Measurements from ENCODE around the gene LRP2.

LRP2 gene

GRCh38 chr2:169173876-169174275, 188.5 kb downstream of the LRP2 start:
- H3K27me3 ChIP-seq (ENCODE audit: insufficient read depth, low read depth), result no peaks in the 10 kb centered on the region
- TF ChIP-seq CTCF (conservative IDR thresholded peaks at IDR 0.05; ENCODE audit: low read depth, low read length), result no peak

GRCh38 chr2:169172914-169173313, 189.4 kb downstream of the LRP2 start:
- Histone ChIP-seq H3K27me3 (ENCODE audit: insufficient read depth, low read depth) (no peaks in the 10 kb centered on the region), H3K4me2 (no peak overlapping the region), H3K36me3 (ENCODE audit: insufficient read depth) (no peaks in the 10 kb centered on the region), H3K27ac (no peak overlapping the region), H4K20me1 (ENCODE audit: insufficient read depth) (no peaks in the 10 kb centered on the region), H3K79me2 (ENCODE audit: insufficient read depth, low read depth) (no peaks in the 10 kb centered on the region), H2AFZ (ENCODE audit: low read depth) (no peak overlapping the region), H3K9ac (no peak overlapping the region), H3K4me3 (IDR thresholded peaks at IDR 0.05; ENCODE audit: insufficient read depth, low read depth, low read length) (no peak overlapping the region), H3K4me1 (ENCODE audit: low read depth, poor library complexity, severe bottlenecking) (no peaks in the 10 kb centered on the region)
- TF ChIP-seq CTCF (conservative IDR thresholded peaks at IDR 0.05; ENCODE audit: low read depth, low read length), result no peak

More at GRCh38 chr2:169173876-169174275, 188.5 kb downstream of the LRP2 start:
- Histone ChIP-seq H3K27ac (no peak overlapping the region), H3K79me2 (ENCODE audit: insufficient read depth, low read depth) (no peaks in the 10 kb centered on the region), H2AFZ (ENCODE audit: low read depth) (no peak overlapping the region), H3K36me3 (ENCODE audit: insufficient read depth) (no peaks in the 10 kb centered on the region), H4K20me1 (ENCODE audit: insufficient read depth) (no peaks in the 10 kb centered on the region), H3K4me2 (no peak overlapping the region), H3K4me3 (IDR thresholded peaks at IDR 0.05; ENCODE audit: insufficient read depth, low read depth, low read length) (no peak overlapping the region), H3K4me1 (ENCODE audit: low read depth, poor library complexity, severe bottlenecking) (no peaks in the 10 kb centered on the region), H3K9ac (no peak overlapping the region)

- Histone ChIP-seq H3K27me3 (ENCODE audit: insufficient read depth, low read depth) (no peaks in the 10 kb centered on the region), H3K4me1 (ENCODE audit: low read depth, poor library complexity, severe bottlenecking) (no peaks in the 10 kb centered on the region), H3K79me2 (ENCODE audit: insufficient read depth, low read depth) (no peaks in the 10 kb centered on the region), H4K20me1 (ENCODE audit: insufficient read depth) (no peaks in the 10 kb centered on the region), H3K4me2 (no peak overlapping the region), H3K4me3 (IDR thresholded peaks at IDR 0.05; ENCODE audit: insufficient read depth, low read depth, low read length) (no peak overlapping the region), H3K27ac (no peak overlapping the region), H3K36me3 (ENCODE audit: insufficient read depth) (no peaks in the 10 kb centered on the region), H3K9ac (no peak overlapping the region), H2AFZ (ENCODE audit: low read depth) (no peak overlapping the region)
- no peak for TF ChIP-seq CTCF (conservative IDR thresholded peaks at IDR 0.05; ENCODE audit: low read depth, low read length)
These were observed 190.1 kb downstream of the LRP2 start for GRCh38 chr2:169172151-169172735.

DNA sequence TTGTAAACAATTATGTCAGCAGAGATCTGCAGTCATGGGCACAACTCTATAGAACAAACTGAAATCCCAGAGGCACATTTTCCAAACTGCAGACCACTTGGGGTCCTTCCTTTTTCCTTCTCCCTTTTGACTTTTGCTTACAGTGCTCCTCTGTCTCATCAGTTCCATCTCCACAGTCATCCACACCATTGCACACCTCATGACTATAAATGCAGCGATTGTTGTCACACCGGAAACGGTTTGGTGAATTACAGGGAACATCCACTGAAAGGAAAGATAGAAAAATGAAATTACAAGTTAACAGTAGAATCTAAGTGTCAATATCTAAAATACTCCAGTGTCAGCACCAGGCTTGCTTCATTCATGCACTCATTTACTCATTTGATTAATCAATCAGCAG, 196.5 kb downstream of the LRP2 start:
- Histone ChIP-seq H3K4me1 (ENCODE audit: low read depth, poor library complexity, severe bottlenecking) (no peaks in the 10 kb centered on the region), H3K9ac (no peak overlapping the region), H3K27ac (no peak overlapping the region), H2AFZ (ENCODE audit: low read depth) (no peak overlapping the region), H3K79me2 (ENCODE audit: insufficient read depth, low read depth) (no peaks in the 10 kb centered on the region), H4K20me1 (ENCODE audit: insufficient read depth) (no peaks in the 10 kb centered on the region), H3K36me3 (ENCODE audit: insufficient read depth) (no peaks in the 10 kb centered on the region), H3K4me2 (no peak overlapping the region), H3K27me3 (ENCODE audit: insufficient read depth, low read depth) (no peaks in the 10 kb centered on the region), H3K4me3 (IDR thresholded peaks at IDR 0.05; ENCODE audit: insufficient read depth, low read depth, low read length) (no peak overlapping the region)
- TF ChIP-seq CTCF (conservative IDR thresholded peaks at IDR 0.05; ENCODE audit: low read depth, low read length), result no peak
